A549 (cell line): ENCODE data around the gene RMND5A. TPM values are rescaled to one million over a fixed set of nuclear protein-coding genes. Genes with fewer than 3 reads are reported as not detected.

ENCODE experiments used
- ATAC-seq, 2 experiments: fragments of 200-7000 bp in 1 of 2; fragments of >200 bp in 1 of 2; cut with Nextera tagmentation in 1 of 2; cut with Tn5 transposase in 1 of 2; 3 replicates each; pipeline versions ENCODE4 v1.8.0 to v1.9.1; 2018 to 2020; ENCODE audit warnings: mild to moderate bottlenecking in 1 of 2, moderate library complexity in 1 of 2
- CTCF ChIA-PET: fragments of 300-600 bp; sonication (Branson Sonifier 250); formaldehyde crosslinking; extraction: SDS; loops from one replicate; lab custom pipeline; 2021; ENCODE audit warnings: antibody characterized with exemption, inconsistent platforms; lab: Yijun Ruan, JAX
- POLR2A ChIA-PET: fragments of 350-600 bp; formaldehyde crosslinking; extraction: SDS; loops from one replicate; lab custom pipeline; 2021; ENCODE audit warnings: antibody characterized with exemption, inconsistent platforms; lab: Yijun Ruan, JAX
- DNase-seq, 2 experiments: peaks; one replicate each; pipeline versions ENCODE4 v3.0.0 to v3.0.0-alpha.2; 2011 to 2016; ENCODE audit warnings: low read depth in 1 of 2, low spot score in 1 of 2
- FAIRE-seq: peaks from 2 replicates; lab custom pipeline; 2011; peaks lifted over from hg19 to GRCh38; lab: Jason Lieb, UNC
- H3K27ac ChIP-seq, 2 experiments: fragments of >200 bp; sonication (Bioruptor Twin); formaldehyde crosslinking; 3 replicates each; pipeline ENCODE4 v1.5.1; 2016 to 2017
- H3K4me1 ChIP-seq: fragments of >200 bp; sonication (Bioruptor Twin); formaldehyde crosslinking; 3 replicates; pipeline ENCODE4 v1.6.1; 2016
- H3K4me2 ChIP-seq: fragments of >200 bp; sonication (Bioruptor Twin); formaldehyde crosslinking; 3 replicates; pipeline ENCODE4 v1.6.1; 2016
- H3K4me3 ChIP-seq: fragments of >200 bp; sonication (Bioruptor Twin); formaldehyde crosslinking; 3 replicates; pipeline ENCODE4 v1.5.1; 2016
- H3K9me3 ChIP-seq: fragments of >200 bp; sonication (Bioruptor Twin); formaldehyde crosslinking; 3 replicates; pipeline ENCODE4 v1.6.1; 2016
- ATOH8 ChIP-seq: fragments of 250-450 bp; sonication (Bioruptor Pico); IDR thresholded peaks from 2 replicates; pipeline ENCODE4 v1.5.0; 2020; ENCODE audit warnings: low read depth, mild to moderate bottlenecking, moderate library complexity
- CBX2 ChIP-seq: fragments of 200-600 bp; sonication (generic); IDR thresholded peaks from 2 replicates; pipeline ENCODE4 v1.6.1; 2016; ENCODE audit warnings: low read depth, mild to moderate bottlenecking, borderline replicate concordance
- CEBPB ChIP-seq, 2 experiments: fragments of >200 bp in 1 of 2; sonication (Bioruptor Twin) in 1 of 2; formaldehyde crosslinking in 1 of 2; IDR thresholded peaks; 2 replicates each; pipeline ENCODE4 v1.6.1; 2012 to 2016
- CHD2 ChIP-seq: fragments of 150-350 bp; IDR thresholded peaks from 2 replicates; pipeline ENCODE4 v1.6.1; 2014; ENCODE audit warnings: low read length; ENCODE audit not compliant: partially characterized antibody
- CHD4 ChIP-seq: fragments of 200-600 bp; sonication (generic); IDR thresholded peaks from 2 replicates; pipeline ENCODE4 v1.6.1; 2016; ENCODE audit warnings: antibody characterized with exemption, mild to moderate bottlenecking, borderline replicate concordance
- ELK1 ChIP-seq: fragments of 150-350 bp; IDR thresholded peaks from 2 replicates; pipeline ENCODE4 v1.6.1; 2014; ENCODE audit warnings: low read depth, mild to moderate bottlenecking, low read length
- EP300 ChIP-seq, 2 experiments: fragments of >200 bp; sonication (Bioruptor Twin); formaldehyde crosslinking; IDR thresholded peaks; 2 replicates in 1 of 2; 3 replicates in 1 of 2; pipeline ENCODE4 v1.6.1; 2016 to 2017
- FOXS1 ChIP-seq: fragments of 250-450 bp; sonication (Bioruptor Pico); IDR thresholded peaks from 2 replicates; pipeline ENCODE4 v1.5.0; 2020; ENCODE audit warnings: mild to moderate bottlenecking, moderate library complexity
- HOXA7 ChIP-seq: fragments of 250-450 bp; sonication (Bioruptor Pico); IDR thresholded peaks from 2 replicates; pipeline ENCODE4 v1.5.0; 2020; ENCODE audit warnings: mild to moderate bottlenecking, moderate library complexity
- HOXB5 ChIP-seq: fragments of 250-450 bp; sonication (Bioruptor Pico); IDR thresholded peaks from 2 replicates; pipeline ENCODE4 v1.5.0; 2020; ENCODE audit warnings: mild to moderate bottlenecking, moderate library complexity
- JUN ChIP-seq, 2 experiments: fragments of >200 bp; sonication (Bioruptor Twin); formaldehyde crosslinking; IDR thresholded peaks; 2 replicates in 1 of 2; 3 replicates in 1 of 2; pipeline ENCODE4 v1.6.1; 2016 to 2017
- JUNB ChIP-seq: fragments of >200 bp; sonication (Bioruptor Twin); formaldehyde crosslinking; IDR thresholded peaks from 2 replicates; pipeline ENCODE4 v1.6.1; 2016
- KDM1A ChIP-seq: fragments of 200-600 bp; sonication (generic); IDR thresholded peaks from 2 replicates; pipeline ENCODE4 v1.6.1; 2016; ENCODE audit warnings: low read depth, mild to moderate bottlenecking
- KDM5A ChIP-seq: fragments of 200-600 bp; sonication (generic); IDR thresholded peaks from 2 replicates; pipeline ENCODE4 v1.6.1; 2016; ENCODE audit warnings: antibody characterized with exemption, mild to moderate bottlenecking
- MYC ChIP-seq: IDR thresholded peaks from 2 replicates; pipeline ENCODE4 v1.6.1; 2012; ENCODE audit warnings: mild to moderate bottlenecking, inconsistent platforms, low read length, improper control_type of control experiment, borderline replicate concordance
- PBX3 ChIP-seq: IDR thresholded peaks from 2 replicates; pipeline ENCODE4 v1.6.1; 2012
- POLR2A ChIP-seq: IDR thresholded peaks from 2 replicates; pipeline ENCODE4 v1.6.1; 2012; ENCODE audit warnings: mild to moderate bottlenecking, low read length
- RARB ChIP-seq: fragments of 250-450 bp; sonication (Bioruptor Pico); IDR thresholded peaks from 2 replicates; pipeline ENCODE4 v1.8.0; 2021; ENCODE audit warnings: mild to moderate bottlenecking, moderate library complexity
- REST ChIP-seq: fragments of 200-600 bp; sonication (generic); IDR thresholded peaks from 2 replicates; pipeline ENCODE4 v1.6.1; 2016; ENCODE audit warnings: antibody characterized with exemption, mild to moderate bottlenecking, moderate library complexity
- RFX5 ChIP-seq: fragments of 450-650 bp; IDR thresholded peaks from 2 replicates; pipeline ENCODE4 v1.7.1; 2014; ENCODE audit warnings: antibody characterized with exemption, mild to moderate bottlenecking, moderate library complexity
- RNF2 ChIP-seq: fragments of 200-600 bp; sonication (generic); IDR thresholded peaks from 2 replicates; pipeline ENCODE4 v1.6.1; 2016; ENCODE audit warnings: low read depth, mild to moderate bottlenecking, antibody characterized with exemption, moderate library complexity, borderline replicate concordance
- SMC3 ChIP-seq: fragments of >200 bp; sonication (Bioruptor Twin); formaldehyde crosslinking; IDR thresholded peaks from 3 replicates; pipeline ENCODE4 v1.6.1; 2018; ENCODE audit warnings: inconsistent platforms
- USF2 ChIP-seq: fragments of 450-650 bp; IDR thresholded peaks from 2 replicates; pipeline ENCODE4 v1.6.1; 2014; ENCODE audit warnings: antibody characterized with exemption
- WGBS: methylation state at CpG from one replicate; pipeline ENCODE4 v1.1.6; 2017; ENCODE audit errors: missing lambda C conversion rate; 5-methylcytosine and 5-hydroxymethylcytosine counted together
- polyA plus RNA-seq, 4 experiments: library from polyadenylated mRNA; depleted of rRNA in 3 of 4; stranded (reverse); fragments of >200 nt; fragmentation: RNase III in 1 of 4; extraction: RNeasy Plus Mini Kit Qiagen cat#74134 plus additional on column Dnase treatment in 1 of 4; gene quantifications; 2 replicates in 3 of 4; 3 replicates in 1 of 4; pipeline ENCODE4 v1.2.3, GENCODE V29; 2011 to 2017

The RMND5A gene
- polyA plus RNA-seq, 2 of the 4 experiments (the other 2 are of a cell fraction) = 10.5 to 28.0 TPM

GRCh38 chr2:86747711-86748639, 27.9 kb downstream of the RMND5A start:
- Histone ChIP-seq H3K4me2 (peak overlapping the region; percentile 4; the same call in 1 of the 3 replicates), H3K4me1 (peaks cover 10% of the 10 kb centered on the region; the same call in 2 of the 3 replicates), H3K4me3 (no peak overlapping the region), H3K27ac (peak overlapping the region; percentile 19 to 34; a peak in 3 of 6 replicates), H3K9me3 (peaks cover 27% of the 10 kb centered on the region)
- ChIA-PET CTCF (interaction anchor here (0.8 to 2.7 kb wide), 4 partner anchors 15 to 352 kb away, joined by 3 to 7 read pairs (median 3); no protein-coding TSS in a partner anchor), POLR2A (interaction anchor here (1.6 kb wide), 1 partner anchor 125 kb away, joined by 6 read pairs; no protein-coding TSS in a partner anchor)
- DNase-seq = peak in 1 of 2 experiments; percentile 35
- ATAC-seq = no peak; a peak in 1 of 6 replicates
- no peak for FAIRE-seq
- TF ChIP-seq CBX2 = no peak
- no peak for TF ChIP-seq JUNB
- no peak for TF ChIP-seq USF2
- TF ChIP-seq CEBPB (IDR thresholded peaks at IDR 0.05) = peak; percentile 12 to 45; a peak in 1 of 4 replicates
- 94% methylated on average over 9 of the region's 9 CpGs for WGBS

GRCh38 chr2:86750240-86750839, 30.2 kb downstream of the RMND5A start:
- CTCF ChIA-PET = no interaction called here
- peaks cover 27% of the 10 kb centered on the region for H3K9me3 ChIP-seq
- no peak overlapping the region for H3K27ac ChIP-seq
- FAIRE-seq = no peak
- 89% methylated on average over 3 of the region's 3 CpGs for WGBS
- peaks cover 10% of the 10 kb centered on the region; the same call in 2 of the 3 replicates for H3K4me1 ChIP-seq
- TF ChIP-seq PBX3 (no peak), FOXS1 (no peak), CHD2 (no peak), ELK1 (no peak), EP300 (IDR thresholded peaks at IDR 0.05) (no peak)
- TF ChIP-seq, all 56 proteins: peak for 0
- POLR2A ChIA-PET = no interaction called here
- Histone ChIP-seq H3K4me2 (no peak overlapping the region), H3K4me3 (no peak overlapping the region)
- DNase-seq = peak in 1 of 2 experiments; percentile 51
- ATAC-seq = no peak

- H3K4me2 ChIP-seq = no peak overlapping the region
- POLR2A ChIA-PET = no interaction called here
- H3K4me3 ChIP-seq = no peak overlapping the region
- no peak for FAIRE-seq
- H3K4me1 ChIP-seq = peaks cover 10% of the 10 kb centered on the region; the same call in 2 of the 3 replicates
- peaks cover 27% of the 10 kb centered on the region for H3K9me3 ChIP-seq
- CTCF ChIA-PET = interaction anchor here (5.4 kb wide), 1 partner anchor 12 kb away, joined by 36 read pairs; no protein-coding TSS in a partner anchor
- no peak for ATAC-seq
- H3K27ac ChIP-seq = no peak overlapping the region
- WGBS = 94% methylated on average over 1 of the region's 1 CpG
- DNase-seq = no peak
- no peak for TF ChIP-seq ATOH8 (CRISPR knock-in tag)
- TF ChIP-seq CHD4 = no peak
- TF ChIP-seq RNF2 = no peak
- no peak for TF ChIP-seq HOXA7
- TF ChIP-seq KDM5A = no peak
- TF ChIP-seq REST = no peak
- no peak for TF ChIP-seq HOXB5 (CRISPR knock-in tag)
- TF ChIP-seq POLR2A = no peak
- no peak for TF ChIP-seq KDM1A
- TF ChIP-seq RFX5 = no peak
- no peak for TF ChIP-seq RARB (CRISPR knock-in tag)
- no peak for TF ChIP-seq SMC3
- TF ChIP-seq USF2 = no peak
- TF ChIP-seq JUN (IDR thresholded peaks at IDR 0.05) = no peak
- no peak for TF ChIP-seq MYC
Measured at GRCh38 chr2:86751778-86752177, 31.7 kb downstream of the RMND5A start.
